Measurements from ENCODE around the gene CC2D1B.

- no peak for TF ChIP-seq CTCF (IDR thresholded peaks at IDR 0.05)
- no peak for TF ChIP-seq POLR2A (IDR thresholded peaks at IDR 0.05)
- TF ChIP-seq POLR2AphosphoS5 (IDR thresholded peaks at IDR 0.05) = no peak
These were observed 19.4 kb downstream of the CC2D1B start for GRCh38 chr1:52346653-52347052.
